ENCODE results near the gene DCAF6.

Gene DCAF6

GRCh38 chr1:167950569-167950968 lies 14.1 kb downstream of the DCAF6 start:
- Histone ChIP-seq H3K27me3 (ENCODE audit: insufficient read depth, low read length, poor library complexity) (no peaks in the 10 kb centered on the region), H3K27ac (ENCODE audit: low read length) (no peak overlapping the region), H3K36me3 (ENCODE audit: insufficient read depth, low read length) (peaks cover 36% of the 10 kb centered on the region), H3K9ac (ENCODE audit: low read depth, low read length) (no peak overlapping the region), H3K79me2 (ENCODE audit: insufficient read depth, low read length) (peaks cover 60% of the 10 kb centered on the region), H4K20me1 (ENCODE audit: insufficient read depth, low read length) (no peaks in the 10 kb centered on the region), H3K4me2 (ENCODE audit: insufficient read depth, low read length) (no peak overlapping the region), H2AFZ (ENCODE audit: low read depth, low read length) (no peak overlapping the region), H3K9me3 (ENCODE audit: insufficient read depth, low read length, severe bottlenecking) (no peaks in the 10 kb centered on the region), H3K4me1 (ENCODE audit: insufficient read depth, low read length) (no peaks in the 10 kb centered on the region), H3K4me3 (ENCODE audit: low read depth in 1 of 2, low read length in 2 of 2) (no peak overlapping the region)
- ATAC-seq (ENCODE audit: insufficient read depth, low read depth) (no peak), DNase-seq (no peak)
- TF ChIP-seq EZH2 (IDR thresholded peaks at IDR 0.05; ENCODE audit: borderline replicate concordance, low read depth, low read length, severe bottlenecking) (no peak), CTCF (IDR thresholded peaks at IDR 0.05; ENCODE audit: borderline replicate concordance, extremely low read depth, low read length, poor library complexity, severe bottlenecking) (no peak)

GRCh38 chr1:167955915-167956314 lies 19.4 kb downstream of the DCAF6 start:
- no peak for ATAC-seq (ENCODE audit: insufficient read depth, low read depth)

GRCh38 chr1:167957710-167958109 lies 21.2 kb downstream of the DCAF6 start:
- Histone ChIP-seq H3K4me3 (ENCODE audit: low read depth in 1 of 2, low read length in 2 of 2) (no peak overlapping the region), H3K4me2 (ENCODE audit: insufficient read depth, low read length) (no peak overlapping the region), H3K27me3 (ENCODE audit: insufficient read depth, low read length, poor library complexity) (no peaks in the 10 kb centered on the region), H2AFZ (ENCODE audit: low read depth, low read length) (no peak overlapping the region), H3K79me2 (ENCODE audit: insufficient read depth, low read length) (peaks cover 45% of the 10 kb centered on the region), H3K27ac (ENCODE audit: low read length) (no peak overlapping the region), H3K36me3 (ENCODE audit: insufficient read depth, low read length) (peaks cover 31% of the 10 kb centered on the region), H3K9me3 (ENCODE audit: insufficient read depth, low read length, severe bottlenecking) (no peaks in the 10 kb centered on the region), H4K20me1 (ENCODE audit: insufficient read depth, low read length) (no peaks in the 10 kb centered on the region), H3K9ac (ENCODE audit: low read depth, low read length) (no peak overlapping the region), H3K4me1 (ENCODE audit: insufficient read depth, low read length) (no peaks in the 10 kb centered on the region)
- no peak for ATAC-seq (ENCODE audit: insufficient read depth, low read depth)
- TF ChIP-seq EZH2 (IDR thresholded peaks at IDR 0.05; ENCODE audit: borderline replicate concordance, low read depth, low read length, severe bottlenecking) (no peak), CTCF (IDR thresholded peaks at IDR 0.05; ENCODE audit: borderline replicate concordance, extremely low read depth, low read length, poor library complexity, severe bottlenecking) (no peak)
- DNase-seq: no peak

More at GRCh38 chr1:167955915-167956314, 19.4 kb downstream of the DCAF6 start:
- Histone ChIP-seq H3K9me3 (ENCODE audit: insufficient read depth, low read length, severe bottlenecking) (no peaks in the 10 kb centered on the region), H3K9ac (ENCODE audit: low read depth, low read length) (no peak overlapping the region), H4K20me1 (ENCODE audit: insufficient read depth, low read length) (no peaks in the 10 kb centered on the region), H3K36me3 (ENCODE audit: insufficient read depth, low read length) (peaks cover 36% of the 10 kb centered on the region), H3K27me3 (ENCODE audit: insufficient read depth, low read length, poor library complexity) (no peaks in the 10 kb centered on the region), H3K4me1 (ENCODE audit: insufficient read depth, low read length) (no peaks in the 10 kb centered on the region), H3K4me3 (ENCODE audit: low read depth in 1 of 2, low read length in 2 of 2) (no peak overlapping the region), H2AFZ (ENCODE audit: low read depth, low read length) (no peak overlapping the region), H3K79me2 (ENCODE audit: insufficient read depth, low read length) (peaks cover 36% of the 10 kb centered on the region), H3K27ac (ENCODE audit: low read length) (no peak overlapping the region), H3K4me2 (ENCODE audit: insufficient read depth, low read length) (no peak overlapping the region)
- TF ChIP-seq EZH2 (IDR thresholded peaks at IDR 0.05; ENCODE audit: borderline replicate concordance, low read depth, low read length, severe bottlenecking): no peak
- no peak for TF ChIP-seq CTCF (IDR thresholded peaks at IDR 0.05; ENCODE audit: borderline replicate concordance, extremely low read depth, low read length, poor library complexity, severe bottlenecking)
- DNase-seq: no peak

GRCh38 chr1:167964646-167965045 lies 28.2 kb downstream of the DCAF6 start:
- TF ChIP-seq CTCF (IDR thresholded peaks at IDR 0.05; ENCODE audit: borderline replicate concordance, extremely low read depth, low read length, poor library complexity, severe bottlenecking): no peak
- no peak for TF ChIP-seq EZH2 (IDR thresholded peaks at IDR 0.05; ENCODE audit: borderline replicate concordance, low read depth, low read length, severe bottlenecking)
- ATAC-seq (ENCODE audit: insufficient read depth, low read depth): no peak
- Histone ChIP-seq H3K4me1 (ENCODE audit: insufficient read depth, low read length) (no peaks in the 10 kb centered on the region), H3K36me3 (ENCODE audit: insufficient read depth, low read length) (peaks cover 19% of the 10 kb centered on the region; the same call in 1 of the 2 replicates), H3K79me2 (ENCODE audit: insufficient read depth, low read length) (peaks cover 47% of the 10 kb centered on the region), H3K9ac (ENCODE audit: low read depth, low read length) (no peak overlapping the region), H3K4me3 (ENCODE audit: low read depth in 1 of 2, low read length in 2 of 2) (no peak overlapping the region), H2AFZ (ENCODE audit: low read depth, low read length) (no peak overlapping the region), H3K9me3 (ENCODE audit: insufficient read depth, low read length, severe bottlenecking) (no peaks in the 10 kb centered on the region), H3K27ac (ENCODE audit: low read length) (no peak overlapping the region), H4K20me1 (ENCODE audit: insufficient read depth, low read length) (no peaks in the 10 kb centered on the region), H3K4me2 (ENCODE audit: insufficient read depth, low read length) (no peak overlapping the region), H3K27me3 (ENCODE audit: insufficient read depth, low read length, poor library complexity) (no peaks in the 10 kb centered on the region)
- no peak for DNase-seq
